ENCODE data around the gene TRPV5.
A peak's percentile ranks its signal among the peaks of the same experiment; 100 is the strongest.

Gene TRPV5

DNA sequence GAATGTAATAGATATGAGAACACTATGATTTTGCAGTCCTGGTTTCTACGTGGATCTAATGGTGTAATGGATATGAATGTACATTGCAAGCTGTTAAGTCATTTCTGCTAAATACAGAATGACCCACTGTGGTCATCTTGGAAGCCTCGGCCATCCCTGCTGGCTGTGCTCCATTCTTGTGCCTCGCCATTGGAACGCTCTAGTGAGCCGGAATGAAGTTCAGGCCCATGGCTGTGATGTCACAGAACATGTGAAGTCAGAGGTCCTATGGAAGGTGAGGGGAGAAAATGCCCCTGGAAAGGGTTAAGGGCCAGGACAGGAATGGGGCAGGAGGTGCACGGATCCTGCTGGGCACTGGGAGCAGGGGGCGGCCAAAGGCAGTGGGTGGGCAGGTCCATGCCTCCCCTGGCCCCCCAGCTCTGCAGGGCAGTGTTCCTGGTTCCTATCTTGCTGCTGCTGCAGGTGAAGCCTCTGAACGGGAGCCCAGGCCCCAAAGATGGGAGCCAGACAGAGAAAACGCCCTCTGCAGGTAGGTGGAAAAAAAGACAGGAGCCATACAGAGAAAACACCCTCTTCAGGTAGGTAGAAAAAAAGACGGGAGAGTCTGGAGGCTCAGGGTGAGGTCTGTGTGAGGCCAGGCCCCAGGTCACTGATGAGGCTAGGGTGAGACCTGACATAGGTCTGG lies 5.8 kb upstream of the TRPV5 start, which contains the start of gene LLCFC1:
LLCFC1 (plus strand) TSS at position 259 of the 685 bp plus-strand sequence; CDS start at position 397, 138 bp downstream.
- TF ChIP-seq, protein P1, sequence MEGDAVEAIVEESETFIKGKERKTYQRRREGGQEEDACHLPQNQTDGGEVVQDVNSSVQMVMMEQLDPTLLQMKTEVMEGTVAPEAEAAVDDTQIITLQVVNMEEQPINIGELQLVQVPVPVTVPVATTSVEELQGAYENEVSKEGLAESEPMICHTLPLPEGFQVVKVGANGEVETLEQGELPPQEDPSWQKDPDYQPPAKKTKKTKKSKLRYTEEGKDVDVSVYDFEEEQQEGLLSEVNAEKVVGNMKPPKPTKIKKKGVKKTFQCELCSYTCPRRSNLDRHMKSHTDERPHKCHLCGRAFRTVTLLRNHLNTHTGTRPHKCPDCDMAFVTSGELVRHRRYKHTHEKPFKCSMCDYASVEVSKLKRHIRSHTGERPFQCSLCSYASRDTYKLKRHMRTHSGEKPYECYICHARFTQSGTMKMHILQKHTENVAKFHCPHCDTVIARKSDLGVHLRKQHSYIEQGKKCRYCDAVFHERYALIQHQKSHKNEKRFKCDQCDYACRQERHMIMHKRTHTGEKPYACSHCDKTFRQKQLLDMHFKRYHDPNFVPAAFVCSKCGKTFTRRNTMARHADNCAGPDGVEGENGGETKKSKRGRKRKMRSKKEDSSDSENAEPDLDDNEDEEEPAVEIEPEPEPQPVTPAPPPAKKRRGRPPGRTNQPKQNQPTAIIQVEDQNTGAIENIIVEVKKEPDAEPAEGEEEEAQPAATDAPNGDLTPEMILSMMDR (IDR thresholded peaks at IDR 0.05): peak; percentile 54

DNA sequence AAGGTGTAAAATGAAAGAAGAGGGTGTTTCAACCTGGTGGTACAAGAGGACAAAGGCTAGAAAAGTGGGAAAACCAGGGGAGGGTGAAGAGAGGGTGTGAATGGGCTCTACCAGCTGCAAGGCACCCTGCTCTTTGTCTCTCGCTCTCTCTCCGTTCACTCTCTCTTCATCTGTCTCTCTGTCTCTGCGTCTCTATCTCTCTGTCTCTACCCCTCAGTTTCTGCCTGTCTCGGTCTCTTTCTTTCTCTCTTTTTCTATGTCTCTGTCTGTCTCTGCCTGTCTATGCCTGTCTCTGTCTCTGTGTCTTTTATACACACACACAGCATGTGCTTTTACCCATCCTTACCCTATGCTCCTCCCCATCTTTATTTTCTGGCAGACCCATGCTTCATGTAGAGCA lies 5.1 kb upstream of the TRPV5 start:
- TF ChIP-seq, protein P1 (IDR thresholded peaks at IDR 0.05): no peak

DNA sequence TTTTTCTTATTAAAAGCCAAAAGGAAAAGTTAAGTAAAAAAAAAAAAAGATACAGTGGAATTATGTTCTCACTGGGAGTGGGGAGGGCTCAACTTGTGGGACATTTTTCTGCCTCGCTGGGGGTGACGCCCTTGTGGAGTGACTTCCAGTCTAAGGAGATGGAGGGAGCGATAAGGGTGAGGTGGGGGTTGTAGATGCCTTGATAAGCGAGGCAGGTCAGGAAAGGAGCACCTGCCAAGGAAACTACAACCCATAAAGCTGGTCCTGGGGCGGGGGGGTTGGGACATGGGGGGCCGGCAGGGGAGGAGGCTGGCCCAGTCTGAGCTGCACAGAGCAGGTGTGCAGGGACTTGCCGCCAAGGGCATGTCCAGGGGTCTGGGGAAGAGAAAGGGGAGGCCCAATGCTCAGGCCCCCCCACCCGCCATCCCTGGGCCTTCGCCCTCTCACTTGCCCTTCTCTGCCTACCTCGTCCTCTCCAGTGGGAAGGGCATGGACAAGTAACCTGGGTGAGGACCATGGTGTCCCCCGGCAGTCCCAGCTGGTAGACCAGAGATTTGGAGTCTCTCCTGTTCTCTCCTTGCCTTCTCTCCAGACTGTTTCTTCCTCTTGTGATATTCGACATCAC lies 2.5 kb upstream of the TRPV5 start:
- TF ChIP-seq, protein P1 (IDR thresholded peaks at IDR 0.05): no peak

DNA sequence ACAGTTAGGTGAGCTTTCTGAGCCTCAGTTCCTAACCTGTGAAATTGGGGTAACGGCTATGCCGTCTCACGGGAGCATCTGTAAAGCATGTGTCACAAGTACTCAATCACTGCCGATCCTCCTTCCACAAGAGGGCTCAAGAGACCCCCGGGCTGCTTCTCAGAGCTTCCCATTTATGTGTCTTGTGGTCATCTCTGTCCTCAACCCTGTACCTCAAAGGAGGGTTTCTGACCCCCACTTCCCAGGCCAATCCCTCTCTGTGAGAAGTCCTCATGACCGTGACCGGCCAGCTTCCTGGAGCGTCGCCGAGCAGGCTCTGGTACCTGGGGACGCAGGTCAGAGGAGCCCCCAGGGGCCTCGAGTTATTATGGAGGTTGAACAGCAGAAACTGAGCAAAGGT lies 510 bp upstream of the TRPV5 start:
- TF ChIP-seq, protein P1 (IDR thresholded peaks at IDR 0.05): no peak

DNA sequence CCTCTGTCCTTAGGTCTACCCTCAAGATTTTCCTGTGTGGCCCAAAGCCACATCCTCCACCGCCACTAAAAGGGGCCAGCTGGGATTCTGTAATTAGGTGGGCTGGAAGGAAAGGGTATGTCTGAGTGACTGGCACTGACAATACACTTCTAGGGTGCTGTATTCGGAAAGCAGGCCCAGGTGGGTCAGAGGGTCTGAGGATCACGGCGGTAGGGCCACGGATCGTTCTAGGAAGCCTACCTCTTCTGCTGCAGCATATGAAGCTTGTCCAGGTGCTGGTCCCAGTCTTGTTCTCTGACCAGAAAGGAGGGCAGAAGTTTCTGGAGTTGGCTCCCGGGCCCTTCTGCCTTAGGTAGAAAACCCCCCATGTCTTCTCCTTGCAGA lies 462 bp downstream of the TRPV5 start:
- TF ChIP-seq, protein P1 (IDR thresholded peaks at IDR 0.05): no peak

DNA sequence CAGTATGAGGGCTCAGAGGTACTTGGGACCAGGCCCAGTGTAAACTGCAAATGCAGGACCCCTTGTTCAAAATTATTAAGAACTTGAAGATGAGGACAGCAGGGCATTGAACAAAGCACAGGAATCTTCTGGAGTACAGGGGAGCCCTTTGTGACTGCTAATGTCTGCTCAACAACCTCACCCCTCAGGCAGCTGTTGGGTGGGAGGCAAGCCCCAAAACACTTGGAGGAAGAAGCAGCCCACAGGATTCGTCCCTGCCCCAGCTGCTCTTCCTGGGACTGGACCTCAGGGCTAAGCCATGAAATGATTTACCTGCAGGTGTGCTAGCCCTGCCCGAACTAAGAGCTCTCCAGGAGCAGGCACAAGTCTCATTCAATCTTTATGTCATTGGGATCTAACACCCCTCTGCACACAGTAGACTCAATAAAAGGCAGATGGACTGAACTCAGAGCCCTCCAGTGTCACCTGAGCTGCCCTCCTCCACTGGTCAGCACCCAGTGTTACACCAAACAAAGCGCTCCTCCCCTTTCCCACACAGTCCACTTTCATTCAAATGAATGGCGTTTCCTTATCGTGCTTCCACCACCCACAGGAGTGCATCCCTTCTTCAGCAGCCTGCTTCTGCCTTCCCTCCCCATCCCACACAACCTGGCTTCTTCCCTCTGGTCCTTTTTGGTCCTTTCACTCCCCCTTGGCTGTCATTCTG lies 1.0 kb downstream of the TRPV5 start:
- TF ChIP-seq, protein P1 (IDR thresholded peaks at IDR 0.05): no peak

DNA sequence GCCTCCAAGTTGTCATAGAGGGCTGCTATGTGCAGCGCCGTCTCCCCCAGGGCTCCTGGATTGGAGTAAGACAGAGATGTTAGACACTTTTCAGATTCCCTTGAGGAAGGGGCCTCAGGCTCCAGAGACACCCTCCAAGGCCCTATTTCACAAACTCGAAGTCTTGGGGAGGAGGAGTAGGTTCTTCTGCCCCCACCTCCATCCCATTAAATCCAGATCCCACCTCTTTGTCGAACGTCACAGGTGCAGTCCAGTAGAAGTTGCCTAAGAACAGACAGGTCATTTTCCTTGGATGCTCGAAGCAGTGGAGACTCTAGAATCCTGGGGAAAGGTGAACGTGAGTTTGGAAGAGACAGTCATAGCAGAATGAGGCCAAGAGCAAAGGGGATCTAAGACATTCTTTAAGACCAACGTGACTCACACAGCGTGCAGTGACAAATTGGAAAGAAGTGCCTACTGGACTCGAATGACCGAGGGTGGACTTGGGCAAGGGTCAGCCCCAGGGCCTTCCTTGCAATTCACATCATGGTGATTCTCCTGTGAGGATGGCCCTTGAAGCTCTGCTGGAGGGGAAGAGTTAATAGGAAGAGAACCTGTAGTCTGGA lies 3.3 kb downstream of the TRPV5 start:
- TF ChIP-seq, protein P1 (IDR thresholded peaks at IDR 0.05): no peak
